CD4-positive, alpha-beta T cell (primary cell): ENCODE results near the gene PDE8B. TPM values are rescaled to one million over a fixed set of nuclear protein-coding genes. Genes with fewer than 3 reads are reported as not detected.

Source experiments
- ATAC-seq: fragments of 200-7000 bp; cut with Tn5 transposase; one replicate; pipeline ENCODE4 v1.10.0; 2022; ENCODE audit warnings: mild to moderate bottlenecking; ENCODE audit not compliant: poor library complexity
- CTCF ChIA-PET: fragments of 350-600 bp; sonication (Branson Sonifier 250); formaldehyde crosslinking; loops from one replicate; lab custom pipeline; 2021; ENCODE audit warnings: antibody characterized with exemption, inconsistent platforms; lab: Charles Lee
- POLR2A ChIA-PET: fragments of 350-600 bp; sonication (Branson Sonifier 250); formaldehyde crosslinking; loops from one replicate; lab custom pipeline; 2021; ENCODE audit warnings: antibody characterized with exemption, inconsistent platforms; lab: Charles Lee
- DNase-seq, 14 experiments: peaks; one replicate each; pipeline ENCODE4 v3.0.0-alpha.2; 2013 to 2020; ENCODE audit warnings: mixed read lengths in 2 of 14
- H3K27ac ChIP-seq, 2 donors: one replicate each; pipeline versions ENCODE4 v1.5.1 to v1.7.0; 2013; ENCODE audit warnings: low read length in 2 of 2, low read depth in 1 of 2, mild to moderate bottlenecking in 1 of 2
- H3K27me3 ChIP-seq, 2 experiments: 1 replicate in 1 of 2; 2 replicates in 1 of 2; pipeline versions ENCODE4 v1.6.1 to v1.7.0; 2013; ENCODE audit warnings: low read length in 2 of 2, control low read depth in 1 of 2, mild to moderate bottlenecking in 1 of 2, moderate library complexity in 1 of 2; ENCODE audit not compliant: insufficient read depth in 2 of 2, control insufficient read depth in 1 of 2
- H3K36me3 ChIP-seq: one replicate; pipeline ENCODE4 v1.6.1; 2013; ENCODE audit warnings: low read length, control low read depth; ENCODE audit not compliant: insufficient read depth
- H3K4me1 ChIP-seq: one replicate; pipeline ENCODE4 v1.6.1; 2013; ENCODE audit warnings: low read length, control low read depth; ENCODE audit not compliant: insufficient read depth
- H3K4me3 ChIP-seq: one replicate; pipeline ENCODE4 v1.5.1; 2013; ENCODE audit warnings: mild to moderate bottlenecking, low read length, moderate library complexity
- H3K9me3 ChIP-seq, 2 experiments: 1 replicate in 1 of 2; 2 replicates in 1 of 2; pipeline versions ENCODE4 v1.6.1 to v1.7.0; 2013; ENCODE audit warnings: low read length in 2 of 2, mild to moderate bottlenecking in 2 of 2, control low read depth in 1 of 2, moderate library complexity in 1 of 2; ENCODE audit not compliant: control insufficient read depth in 1 of 2, insufficient read depth in 1 of 2
- H3K27ac Mint-ChIP-seq: one replicate; pipeline ENCODE4 v1.8.0; 2020; ENCODE audit warnings: mixed read lengths
- H3K27me3 Mint-ChIP-seq: one replicate; pipeline ENCODE4 v1.8.0; 2021; ENCODE audit warnings: mixed read lengths
- H3K36me3 Mint-ChIP-seq: one replicate; pipeline ENCODE4 v1.8.0; 2021; ENCODE audit warnings: low read depth, mixed read lengths
- H3K4me1 Mint-ChIP-seq: one replicate; pipeline ENCODE4 v1.8.0; 2021; ENCODE audit warnings: low read depth, mixed read lengths
- H3K4me3 Mint-ChIP-seq: one replicate; pipeline ENCODE4 v1.8.0; 2020; ENCODE audit warnings: mild to moderate bottlenecking, mixed read lengths
- H3K9me3 Mint-ChIP-seq: one replicate; pipeline ENCODE4 v1.8.0; 2020; ENCODE audit warnings: mixed read lengths
- CTCF ChIP-seq: fragments of 200-600 bp; IDR thresholded peaks from one replicate; pipeline ENCODE4 v1.8.0; 2022; ENCODE audit warnings: antibody characterized with exemption, mild to moderate bottlenecking
- intact Hi-C, 2 experiments: fragments of 100-400 bp; cut with DNase I in 1 of 2; cut with micrococcal nuclease in 1 of 2; formaldehyde crosslinking; loops; one replicate each; pipeline versions ENCODE4 v1.15.1 to v1.9.0; 2023 to 2025; cut with DNase I, micrococcal nuclease
- total RNA-seq, 174 experiments: library from RNA in 2 of 174; stranded (reverse) in 2 of 174; gene quantifications; one replicate each; pipeline ENCODE4 v1.2.3 and lab custom pipeline; 2021 to 2026

PDE8B gene
- total RNA-seq, 2 experiments from 2014 or later: 0.22 to 0.27 TPM

- H3K4me3 ChIP-seq: no peak overlapping the region
- H3K4me1 ChIP-seq: no peaks in the 10 kb centered on the region
- Mint-ChIP-seq H3K36me3 (no peaks in the 10 kb centered on the region), H3K9me3 (no peaks in the 10 kb centered on the region), H3K27ac (no peak overlapping the region), H3K4me1 (no peaks in the 10 kb centered on the region), H3K4me3 (no peak overlapping the region), H3K27me3 (no peaks in the 10 kb centered on the region)
- DNase-seq: no peak
- no peaks in the 10 kb centered on the region for H3K27me3 ChIP-seq
- H3K9me3 ChIP-seq: no peaks in the 10 kb centered on the region
- no peak overlapping the region for H3K27ac ChIP-seq
- H3K36me3 ChIP-seq: no peaks in the 10 kb centered on the region
- CTCF ChIA-PET: no interaction called here
- intact Hi-C loops: no loop called here
- no peak for TF ChIP-seq CTCF
- POLR2A ChIA-PET: no interaction called here
- ATAC-seq: no peak
Observed at GRCh38 chr5:77322406-77322805, 111.9 kb downstream of the PDE8B start.

GRCh38 chr5:77325921-77326541 lies 115.6 kb downstream of the PDE8B start:
- Mint-ChIP-seq H3K27ac (no peak overlapping the region), H3K9me3 (no peaks in the 10 kb centered on the region), H3K4me3 (no peak overlapping the region), H3K4me1 (no peaks in the 10 kb centered on the region), H3K36me3 (no peaks in the 10 kb centered on the region), H3K27me3 (no peaks in the 10 kb centered on the region)
- Histone ChIP-seq H3K4me3 (no peak overlapping the region), H3K27me3 (no peaks in the 10 kb centered on the region), H3K9me3 (no peaks in the 10 kb centered on the region), H3K36me3 (no peaks in the 10 kb centered on the region), H3K27ac (no peak overlapping the region), H3K4me1 (no peaks in the 10 kb centered on the region)
- ATAC-seq: no peak
- no peak for DNase-seq
- TF ChIP-seq CTCF: no peak
- CTCF ChIA-PET: no interaction called here
- intact Hi-C loops: no loop called here
- POLR2A ChIA-PET: no interaction called here

GRCh38 chr5:77326986-77327734 lies 116.7 kb downstream of the PDE8B start:
- Histone ChIP-seq H3K9me3 (no peaks in the 10 kb centered on the region), H3K4me1 (no peaks in the 10 kb centered on the region), H3K27me3 (no peaks in the 10 kb centered on the region), H3K36me3 (no peaks in the 10 kb centered on the region), H3K4me3 (no peak overlapping the region), H3K27ac (no peak overlapping the region)
- Mint-ChIP-seq H3K4me1 (no peaks in the 10 kb centered on the region), H3K4me3 (no peak overlapping the region), H3K27ac (no peak overlapping the region), H3K9me3 (no peaks in the 10 kb centered on the region), H3K36me3 (no peaks in the 10 kb centered on the region), H3K27me3 (no peaks in the 10 kb centered on the region)
- TF ChIP-seq CTCF: no peak
- CTCF ChIA-PET: interaction anchor here (1.4 kb wide), 1 partner anchor 182 kb away, joined by 3 read pairs; no protein-coding TSS in a partner anchor
- DNase-seq (no peak), ATAC-seq (no peak)
- POLR2A ChIA-PET: no interaction called here
- intact Hi-C loops: no loop called here
